Breast epithelium (tissue), 4 donors: ENCODE measurements around the gene GRIK3. TPM values are rescaled to one million over a fixed set of nuclear protein-coding genes. Genes with fewer than 3 reads are reported as not detected.

ENCODE experiments used
- DNase-seq, 2 donors: peaks; one replicate each; pipeline ENCODE4 v3.0.0-alpha.2; 2019; ENCODE audit warnings: low spot score in 2 of 2
- H3K27ac ChIP-seq, 2 donors: fragments of 200-600 bp; sonication (generic) in 1 of 2; one replicate each; pipeline ENCODE4 v1.5.1; 2016 to 2019; ENCODE audit warnings: mild to moderate bottlenecking in 1 of 2
- H3K27me3 ChIP-seq, 2 donors: fragments of 200-600 bp; sonication (generic) in 1 of 2; one replicate each; pipeline versions ENCODE4 v1.5.1 to v1.6.0; 2017 to 2019; ENCODE audit warnings: control low read depth in 1 of 2, mild to moderate bottlenecking in 1 of 2
- H3K36me3 ChIP-seq: fragments of 200-600 bp; one replicate; pipeline ENCODE4 v1.5.1; 2019
- H3K4me1 ChIP-seq, 2 donors: fragments of 200-600 bp; sonication (generic); one replicate each; pipeline ENCODE4 v1.5.1; 2016 to 2019; ENCODE audit warnings: control low read depth in 1 of 2
- H3K4me3 ChIP-seq, 3 donors: fragments of 200-600 bp; sonication (generic); 1 replicate in 2 of 3; 2 replicates in 1 of 3; pipeline ENCODE4 v1.5.1; 2016 to 2019; ENCODE audit warnings: mild to moderate bottlenecking in 3 of 3, moderate library complexity in 2 of 3
- H3K9me3 ChIP-seq, 2 donors: fragments of 200-600 bp; sonication (generic) in 1 of 2; one replicate each; pipeline ENCODE4 v1.5.1; 2016 to 2019; ENCODE audit warnings: control low read depth in 1 of 2
- CTCF ChIP-seq, 3 donors: fragments of 450-650 bp; IDR thresholded peaks; one replicate each; pipeline ENCODE4 v1.5.1; 2016 to 2017; ENCODE audit warnings: antibody characterized with exemption in 3 of 3, mild to moderate bottlenecking in 3 of 3, moderate library complexity in 3 of 3
- POLR2A ChIP-seq: fragments of 450-650 bp; IDR thresholded peaks from one replicate; pipeline ENCODE4 v1.6.1; 2016; ENCODE audit warnings: antibody characterized with exemption, mild to moderate bottlenecking, moderate library complexity
- POLR2AphosphoS5 ChIP-seq, 3 donors: sonication (generic); formaldehyde crosslinking; IDR thresholded peaks; one replicate each; pipeline ENCODE4 v1.6.1; 2017; ENCODE audit warnings: antibody characterized with exemption in 3 of 3
- intact Hi-C: fragments of 100-400 bp; cut with DNase I; formaldehyde crosslinking; loops from one replicate; pipeline ENCODE4 v1.15.1; 2023; ENCODE audit warnings: low total_unique reads
- total RNA-seq, 3 donors: library from RNA; depleted of rRNA; stranded (reverse); fragments of >200 nt; gene quantifications; one replicate each; pipeline ENCODE4 v1.1.0, GENCODE V29; 2016

The GRIK3 gene
- total RNA-seq, 3 donors from 2014 or later: under 0.01 to 10.0 (median 4.6) TPM

GRCh38 chr1:36880155-36881067, 153.9 kb downstream of the GRIK3 start:
- H3K4me1 ChIP-seq: no peaks in the 10 kb centered on the region
- DNase-seq: no peak
- no peaks in the 10 kb centered on the region for H3K27me3 ChIP-seq

GRCh38 chr1:36879613-36880012, 154.7 kb downstream of the GRIK3 start:
- no peaks in the 10 kb centered on the region for H3K4me1 ChIP-seq
- no peaks in the 10 kb centered on the region for H3K9me3 ChIP-seq
- DNase-seq: peak in 1 of 2 donors; percentile 11
- H3K27ac ChIP-seq: no peak overlapping the region
- no peaks in the 10 kb centered on the region for H3K36me3 ChIP-seq
- no peak for TF ChIP-seq POLR2A
- TF ChIP-seq CTCF (IDR thresholded peaks at IDR 0.05): no peak
- no peak for TF ChIP-seq POLR2AphosphoS5 (IDR thresholded peaks at IDR 0.05)
- intact Hi-C loops: no loop called here
- H3K4me3 ChIP-seq: no peak overlapping the region
- H3K27me3 ChIP-seq: no peaks in the 10 kb centered on the region

More at GRCh38 chr1:36880155-36881067, 153.9 kb downstream of the GRIK3 start:
- Histone ChIP-seq H3K36me3 (no peaks in the 10 kb centered on the region), H3K27ac (no peak overlapping the region), H3K4me3 (no peak overlapping the region), H3K9me3 (no peaks in the 10 kb centered on the region)
- TF ChIP-seq CTCF (IDR thresholded peaks at IDR 0.05): no peak
- no peak for TF ChIP-seq POLR2A
- no peak for TF ChIP-seq POLR2AphosphoS5 (IDR thresholded peaks at IDR 0.05)
- intact Hi-C loops: no loop called here

GRCh38 chr1:36876990-36877389, 157.3 kb downstream of the GRIK3 start:
- DNase-seq: peak in 1 of 2 donors; percentile 3
- Histone ChIP-seq H3K4me1 (no peaks in the 10 kb centered on the region), H3K4me3 (no peak overlapping the region), H3K27ac (no peak overlapping the region), H3K27me3 (no peaks in the 10 kb centered on the region), H3K9me3 (no peaks in the 10 kb centered on the region), H3K36me3 (no peaks in the 10 kb centered on the region)
- TF ChIP-seq POLR2A (no peak), POLR2AphosphoS5 (IDR thresholded peaks at IDR 0.05) (no peak), CTCF (IDR thresholded peaks at IDR 0.05) (no peak)
- intact Hi-C loops: no loop called here

- Histone ChIP-seq H3K27me3 (no peaks in the 10 kb centered on the region), H3K4me3 (no peak overlapping the region), H3K27ac (no peak overlapping the region), H3K4me1 (no peaks in the 10 kb centered on the region), H3K9me3 (no peaks in the 10 kb centered on the region), H3K36me3 (no peaks in the 10 kb centered on the region)
- TF ChIP-seq CTCF (IDR thresholded peaks at IDR 0.05) (no peak), POLR2AphosphoS5 (IDR thresholded peaks at IDR 0.05) (no peak), POLR2A (no peak)
- peak in 1 of 2 donors; percentile 10 for DNase-seq
- intact Hi-C loops: no loop called here
Observed at GRCh38 chr1:36874271-36875060, 159.8 kb downstream of the GRIK3 start.

GRCh38 chr1:36872858-36873257, 161.5 kb downstream of the GRIK3 start:
- intact Hi-C loops: no loop called here
- H3K9me3 ChIP-seq: no peaks in the 10 kb centered on the region
- no peak overlapping the region for H3K27ac ChIP-seq
- no peaks in the 10 kb centered on the region for H3K36me3 ChIP-seq
- H3K4me3 ChIP-seq: no peak overlapping the region
- TF ChIP-seq CTCF (IDR thresholded peaks at IDR 0.05) (no peak), POLR2A (no peak), POLR2AphosphoS5 (IDR thresholded peaks at IDR 0.05) (no peak)
- H3K4me1 ChIP-seq: no peaks in the 10 kb centered on the region
- no peaks in the 10 kb centered on the region for H3K27me3 ChIP-seq
- peak in 1 of 2 donors; percentile 30 for DNase-seq
